Activated CD4-positive, alpha-beta T cell treated with anti-CD3 and anti-CD28 coated beads for 36 hours (primary cell): ENCODE measurements around the gene GNAT1. TPM values are rescaled to one million over a fixed set of nuclear protein-coding genes. Genes with fewer than 3 reads are reported as not detected.

Experiments
- ATAC-seq: fragments of 200-7000 bp; cut with Tn5 transposase; one replicate; pipeline ENCODE4 v1.10.0; 2021; ENCODE audit warnings: mild to moderate bottlenecking, moderate library complexity
- CTCF ChIA-PET: fragments of 350-600 bp; sonication (Branson Sonifier 250); formaldehyde crosslinking; loops from one replicate; lab custom pipeline; 2021; ENCODE audit warnings: antibody characterized with exemption; lab: Charles Lee
- POLR2A ChIA-PET: fragments of 350-600 bp; sonication (Branson Sonifier 250); formaldehyde crosslinking; loops from one replicate; lab custom pipeline; 2021; ENCODE audit warnings: antibody characterized with exemption, inconsistent platforms; lab: Charles Lee
- DNase-seq: peaks from one replicate; pipeline ENCODE4 v3.0.0-alpha.2; 2020
- H3K27ac Mint-ChIP-seq: one replicate; pipeline ENCODE4 v1.8.0; 2021; ENCODE audit warnings: mixed read lengths
- H3K27me3 Mint-ChIP-seq: one replicate; pipeline ENCODE4 v1.8.0; 2021; ENCODE audit warnings: mixed read lengths
- H3K36me3 Mint-ChIP-seq: one replicate; pipeline ENCODE4 v1.8.0; 2021; ENCODE audit warnings: low read depth, mixed read lengths
- H3K4me1 Mint-ChIP-seq: one replicate; pipeline ENCODE4 v1.8.0; 2021; ENCODE audit warnings: mixed read lengths
- H3K4me3 Mint-ChIP-seq: one replicate; pipeline ENCODE4 v1.8.0; 2021; ENCODE audit warnings: mild to moderate bottlenecking, moderate library complexity, mixed read lengths
- H3K9me3 Mint-ChIP-seq: one replicate; pipeline ENCODE4 v1.8.0; 2021; ENCODE audit warnings: low read depth, mixed read lengths
- intact Hi-C, 2 experiments: fragments of 100-400 bp; cut with DNase I in 1 of 2; cut with micrococcal nuclease in 1 of 2; formaldehyde crosslinking; loops; one replicate each; pipeline versions ENCODE4 v1.14.2 to v1.15.1; 2022 to 2024; cut with DNase I, micrococcal nuclease
- total RNA-seq, 2 experiments: library from RNA; stranded (reverse); gene quantifications; one replicate each; pipeline ENCODE4 v1.2.3, GENCODE V29; 2021

Gene GNAT1
- total RNA-seq, 2 experiments from 2014 or later, result 0.14 TPM; not detected in 1

DNA sequence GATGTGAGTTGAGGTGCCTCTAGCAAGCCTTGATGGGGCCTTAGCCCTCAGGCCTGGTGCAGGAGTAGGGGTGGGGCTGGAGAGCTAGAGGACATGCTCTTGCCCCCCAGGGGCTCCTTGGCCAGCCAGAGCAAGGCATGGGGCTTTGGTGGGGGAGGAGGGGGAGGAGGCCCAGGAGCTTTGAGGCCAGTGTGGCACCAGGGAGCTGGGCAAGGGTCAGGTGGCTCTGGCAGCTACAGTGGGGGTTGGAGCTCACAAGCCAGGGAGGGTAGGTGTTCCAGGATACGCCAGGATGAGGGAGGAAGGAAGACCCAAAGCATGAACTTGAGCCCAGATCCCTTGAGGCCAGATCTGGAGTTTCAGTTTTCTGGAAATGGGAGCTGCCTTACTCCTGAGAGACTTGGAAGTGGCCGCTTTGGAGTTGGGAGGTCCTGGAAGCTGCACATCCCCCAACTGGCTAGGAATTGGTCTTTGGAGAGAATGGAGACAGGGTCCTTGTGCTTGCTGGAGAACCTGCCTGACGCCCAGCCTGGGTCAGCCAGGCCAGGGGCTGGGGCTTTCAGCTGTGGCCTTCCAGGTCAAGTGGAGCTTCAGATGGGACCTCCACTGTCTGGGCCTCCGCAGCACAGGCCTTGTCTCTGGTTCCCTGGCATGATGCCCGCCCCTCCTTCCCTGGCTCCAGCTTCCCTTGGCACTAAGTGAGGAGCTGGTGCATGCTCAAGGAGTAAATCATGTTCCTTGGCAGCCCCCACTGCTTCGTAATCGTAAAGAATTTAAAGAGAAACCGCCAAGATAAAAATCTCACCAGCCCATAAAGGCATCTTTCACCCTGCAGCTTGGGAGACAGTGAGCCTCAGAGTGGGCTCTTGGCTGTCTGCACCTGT is 27.6 kb upstream of the GNAT1 start:
- H3K27me3 Mint-ChIP-seq, result no peaks in the 10 kb centered on the region

DNA sequence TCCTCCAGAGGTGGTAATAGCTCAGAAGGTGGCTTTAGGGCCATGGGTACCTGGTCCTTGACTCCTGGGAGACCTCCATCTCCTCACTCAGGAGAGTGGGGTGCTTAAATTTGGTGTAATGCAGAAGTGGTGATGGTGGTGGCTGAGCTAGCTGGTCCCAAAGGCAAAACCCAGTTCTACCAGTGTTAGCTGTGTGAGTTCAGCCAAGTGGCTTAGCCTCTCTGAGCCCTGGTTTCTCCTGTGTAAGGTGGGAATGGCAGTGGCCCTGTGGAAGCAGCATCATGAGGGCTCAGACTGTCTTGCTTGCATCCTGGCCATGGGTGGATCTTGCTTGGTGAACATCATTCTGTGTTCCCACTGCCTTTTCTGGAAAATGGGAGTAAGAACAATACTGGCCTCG is 26.9 kb upstream of the GNAT1 start:
- no peak for DNase-seq
- ChIA-PET CTCF (no interaction called here), POLR2A (no interaction called here)
- Mint-ChIP-seq H3K4me1 (no peaks in the 10 kb centered on the region), H3K27ac (no peak overlapping the region), H3K36me3 (no peaks in the 10 kb centered on the region), H3K4me3 (no peak overlapping the region), H3K9me3 (no peaks in the 10 kb centered on the region), H3K27me3 (no peaks in the 10 kb centered on the region)
- ATAC-seq, result no peak
- intact Hi-C loops, result no loop called here

More for the DNA sequence above, 27.6 kb upstream of the GNAT1 start:
- H3K27ac Mint-ChIP-seq, result no peak overlapping the region
- H3K9me3 Mint-ChIP-seq, result no peaks in the 10 kb centered on the region
- ATAC-seq (no peak), DNase-seq (no peak)
- intact Hi-C loops, result no loop called here
- ChIA-PET CTCF (no interaction called here), POLR2A (no interaction called here)
- no peak overlapping the region for H3K4me3 Mint-ChIP-seq
- no peaks in the 10 kb centered on the region for H3K36me3 Mint-ChIP-seq
- no peaks in the 10 kb centered on the region for H3K4me1 Mint-ChIP-seq

DNA sequence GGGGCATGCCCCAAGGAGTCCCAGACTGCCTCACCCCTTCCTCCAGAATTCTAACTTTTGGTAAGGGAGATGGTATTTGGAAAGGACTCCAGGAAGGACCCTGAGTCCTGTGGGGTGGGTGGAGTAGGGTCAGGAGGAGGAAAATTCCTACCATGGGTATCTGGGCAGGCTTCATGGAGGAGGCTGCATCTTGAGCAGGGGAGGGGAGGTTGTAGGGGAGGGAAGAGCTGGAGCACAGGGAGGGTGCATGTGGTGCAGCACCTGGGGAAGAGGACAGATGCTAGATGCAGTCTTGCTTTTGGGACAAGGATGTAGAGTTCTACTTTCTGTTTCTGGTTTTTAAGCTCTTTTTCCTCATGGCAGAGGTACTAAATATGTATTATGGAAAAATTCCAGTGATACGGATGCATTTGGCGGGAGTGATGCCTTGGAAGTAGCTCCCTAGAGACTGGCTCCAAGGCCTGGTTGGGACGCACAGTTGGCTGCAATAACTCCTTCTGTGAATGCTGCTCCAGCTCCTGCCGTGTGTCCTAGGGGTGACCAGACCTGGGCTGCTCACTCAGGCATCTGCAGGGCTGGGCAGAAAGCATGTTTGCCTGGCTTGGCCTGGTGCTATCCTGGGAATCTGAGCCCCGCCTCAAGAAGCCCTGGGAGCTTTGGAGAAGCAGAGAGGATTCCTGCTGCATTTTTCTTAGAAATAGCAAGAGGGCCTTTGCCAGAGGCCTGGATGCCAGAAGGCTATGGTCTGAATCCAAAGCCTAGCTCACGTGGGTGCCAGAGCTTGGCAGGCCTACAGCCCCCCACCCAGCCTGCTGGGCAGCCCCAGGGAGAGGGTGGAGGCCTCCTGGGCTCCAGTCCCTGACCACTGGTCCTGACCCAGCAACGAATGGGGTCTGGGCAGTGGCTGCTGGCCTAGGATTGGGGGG is 26.2 kb upstream of the GNAT1 start:
- no peaks in the 10 kb centered on the region for H3K36me3 Mint-ChIP-seq
- intact Hi-C loops, result no loop called here
- H3K27me3 Mint-ChIP-seq, result no peaks in the 10 kb centered on the region
- no peak overlapping the region for H3K27ac Mint-ChIP-seq
- no peaks in the 10 kb centered on the region for H3K4me1 Mint-ChIP-seq
- ChIA-PET POLR2A (interaction anchor here (0.8 kb wide), 1 partner anchor 12 kb away, joined by 3 read pairs; no protein-coding TSS in a partner anchor), CTCF (interaction anchor here (0.6 kb wide), 1 partner anchor 84 kb away, joined by 5 read pairs; no protein-coding TSS in a partner anchor)
- DNase-seq, result no peak
- no peaks in the 10 kb centered on the region for H3K9me3 Mint-ChIP-seq
- ATAC-seq, result no peak
- H3K4me3 Mint-ChIP-seq, result no peak overlapping the region

DNA sequence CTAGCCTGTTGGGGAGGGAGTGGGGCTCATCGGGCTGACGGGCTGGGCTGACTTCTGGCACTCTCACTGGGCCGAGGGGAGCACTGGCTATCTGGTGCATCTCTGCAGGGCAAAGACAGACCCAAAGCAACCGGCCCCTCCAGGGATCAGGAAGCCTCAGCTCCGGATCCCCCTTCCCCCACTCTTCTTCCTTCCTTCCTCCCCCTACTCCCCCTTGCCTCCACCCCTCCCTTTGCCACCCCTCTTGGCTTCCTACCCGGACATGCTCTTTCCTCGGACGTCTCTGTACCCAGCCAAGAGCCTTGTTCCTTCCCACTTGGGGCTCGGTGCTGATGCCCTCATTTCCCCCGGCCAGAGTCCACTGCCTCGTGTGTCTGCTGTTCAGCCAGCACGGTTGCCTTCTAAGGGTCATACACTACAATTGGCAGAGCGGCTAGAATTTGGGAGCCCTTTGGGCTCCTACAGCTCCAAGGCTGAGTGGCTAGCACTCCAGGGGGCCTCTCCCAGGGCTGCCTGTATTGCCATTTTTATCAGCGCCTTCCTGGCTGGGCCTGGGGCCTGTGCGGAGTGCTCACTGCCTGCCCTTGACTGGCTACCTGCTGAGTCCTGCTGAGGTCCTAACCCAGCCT is 25.4 kb upstream of the GNAT1 start:
- Mint-ChIP-seq H3K9me3 (no peaks in the 10 kb centered on the region), H3K4me3 (no peak overlapping the region), H3K4me1 (no peaks in the 10 kb centered on the region), H3K27ac (no peak overlapping the region), H3K27me3 (no peaks in the 10 kb centered on the region), H3K36me3 (no peaks in the 10 kb centered on the region)
- intact Hi-C loops, result no loop called here
- no peak for DNase-seq
- CTCF ChIA-PET, result no interaction called here
- ATAC-seq, result no peak
- POLR2A ChIA-PET, result no interaction called here

DNA sequence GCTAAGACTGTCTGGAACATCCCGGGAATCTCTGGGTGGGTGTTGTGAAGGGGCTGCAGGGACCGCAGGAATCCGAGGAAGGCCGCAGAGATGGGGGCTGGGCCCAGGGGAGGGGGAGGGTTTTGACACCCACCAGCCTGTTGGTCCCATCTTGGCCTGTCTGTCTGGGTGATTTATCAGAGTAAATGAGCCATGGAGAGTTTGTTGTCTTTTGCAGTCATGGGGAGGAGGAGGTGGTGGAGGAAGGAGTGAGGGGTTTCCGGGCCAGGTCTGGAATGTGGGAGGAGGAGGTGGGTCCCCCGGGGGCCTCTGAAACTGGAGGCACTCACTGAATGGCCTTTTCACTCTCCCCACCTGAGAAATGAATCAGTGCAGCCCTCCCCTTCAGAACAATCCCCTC is 24.8 kb upstream of the GNAT1 start:
- Mint-ChIP-seq H3K4me1 (no peaks in the 10 kb centered on the region), H3K27me3 (no peaks in the 10 kb centered on the region), H3K9me3 (no peaks in the 10 kb centered on the region), H3K36me3 (no peaks in the 10 kb centered on the region), H3K27ac (no peak overlapping the region), H3K4me3 (no peak overlapping the region)
- intact Hi-C loops, result no loop called here
- DNase-seq (no peak), ATAC-seq (no peak)
- ChIA-PET POLR2A (no interaction called here), CTCF (interaction anchor here (0.5 kb wide), 1 partner anchor 510 kb away, joined by 3 read pairs; no protein-coding TSS in a partner anchor)

DNA sequence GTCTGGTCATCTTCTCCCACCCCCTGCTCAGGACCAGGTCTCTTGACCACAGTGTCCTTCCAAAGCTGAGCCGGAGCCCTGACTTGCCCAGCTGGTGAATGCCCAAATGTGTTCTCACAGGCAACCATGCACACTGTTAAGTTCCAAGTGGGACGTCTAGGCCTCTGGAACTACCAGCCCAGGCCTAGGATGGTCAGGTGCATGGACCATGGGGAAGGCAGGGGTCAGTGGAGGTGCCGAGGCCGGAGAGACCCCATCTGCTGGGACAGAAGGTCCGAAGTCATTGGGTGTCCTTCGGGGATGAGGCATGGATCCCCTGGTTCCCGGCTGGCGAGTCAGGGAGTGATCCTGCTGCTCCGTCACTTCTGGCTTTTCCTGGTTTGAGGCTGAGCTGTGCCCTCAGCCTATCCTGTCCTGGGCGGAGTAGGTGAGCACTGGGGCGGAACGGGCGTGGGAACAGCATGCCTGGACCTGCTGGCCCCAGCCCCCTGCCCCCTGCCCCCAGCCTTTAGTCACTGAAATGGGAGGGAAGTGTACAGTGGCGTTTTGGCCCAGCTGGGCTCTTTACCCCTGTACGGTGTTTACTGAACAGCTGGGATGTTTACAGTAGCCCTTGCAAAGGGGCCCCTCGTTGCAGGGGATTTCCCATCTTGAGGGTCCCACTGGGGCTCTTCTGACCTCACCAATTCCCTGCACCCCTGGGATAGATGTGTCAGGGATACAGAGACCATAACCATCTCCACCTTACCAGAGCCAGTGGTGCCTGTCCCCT is 24.2 kb upstream of the GNAT1 start:
- Mint-ChIP-seq H3K27ac (no peak overlapping the region), H3K4me3 (no peak overlapping the region), H3K9me3 (no peaks in the 10 kb centered on the region), H3K36me3 (no peaks in the 10 kb centered on the region), H3K4me1 (no peaks in the 10 kb centered on the region), H3K27me3 (no peaks in the 10 kb centered on the region)
- ATAC-seq (no peak), DNase-seq (no peak)
- POLR2A ChIA-PET, result interaction anchor here (0.6 kb wide), 1 partner anchor 366 kb away, joined by 3 read pairs; no protein-coding TSS in a partner anchor
- CTCF ChIA-PET, result interaction anchor here (0.5 to 1.4 kb wide), 2 partner anchors 29 to 511 kb away, joined by 3 to 4 read pairs; no protein-coding TSS in a partner anchor
- intact Hi-C loops, result no loop called here

DNA sequence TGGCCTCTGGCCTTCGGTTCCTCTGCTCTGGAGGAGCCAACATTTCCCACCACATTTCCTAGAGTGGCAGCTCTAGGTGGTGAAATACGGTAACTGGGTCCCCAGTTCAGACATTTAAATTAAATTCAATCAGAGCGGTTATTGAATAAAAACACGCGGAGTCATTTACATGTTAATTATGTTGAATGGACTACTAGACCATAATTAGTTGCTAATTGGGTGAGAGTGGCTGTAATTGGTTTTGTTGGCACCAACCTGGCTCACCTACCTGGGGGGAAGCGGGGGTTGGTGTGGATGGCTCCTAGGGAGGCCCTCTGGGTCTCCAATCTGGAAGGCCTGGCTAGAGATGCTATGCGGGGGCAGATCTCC is 23.6 kb upstream of the GNAT1 start:
- no peaks in the 10 kb centered on the region for H3K4me1 Mint-ChIP-seq
- ATAC-seq, result no peak
- intact Hi-C loops, result no loop called here
- H3K9me3 Mint-ChIP-seq, result no peaks in the 10 kb centered on the region
- no peaks in the 10 kb centered on the region for H3K36me3 Mint-ChIP-seq
- ChIA-PET POLR2A (no interaction called here), CTCF (interaction anchor here (1.4 kb wide), 1 partner anchor 28 kb away, joined by 4 read pairs; no protein-coding TSS in a partner anchor)
- H3K4me3 Mint-ChIP-seq, result no peak overlapping the region
- no peak overlapping the region for H3K27ac Mint-ChIP-seq
- H3K27me3 Mint-ChIP-seq, result no peaks in the 10 kb centered on the region
- DNase-seq, result no peak

DNA sequence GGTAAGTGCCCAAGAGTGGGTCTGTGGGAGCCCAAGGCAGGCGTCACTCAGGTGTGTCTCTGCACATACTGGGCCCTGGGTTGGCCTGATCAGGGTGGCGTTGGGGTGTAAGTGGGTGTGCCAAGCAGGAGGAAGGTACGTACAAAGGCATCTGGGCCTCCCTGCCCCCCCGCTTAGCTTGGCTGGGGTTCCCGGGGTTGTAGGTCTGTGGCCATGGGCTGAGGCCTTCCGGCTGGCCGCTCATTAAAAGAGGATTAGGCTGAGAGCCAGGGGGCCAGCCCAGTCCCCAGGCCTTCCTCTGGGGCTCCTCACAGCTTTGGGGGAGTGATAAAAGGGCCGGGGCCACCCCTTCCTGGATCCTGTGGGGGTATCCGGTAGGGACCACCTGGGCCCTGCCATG is 23.0 kb upstream of the GNAT1 start:
- intact Hi-C loops, result no loop called here
- no peak for DNase-seq
- no peaks in the 10 kb centered on the region for H3K4me1 Mint-ChIP-seq
- no peak overlapping the region for H3K4me3 Mint-ChIP-seq
- no peak for ATAC-seq
- no peaks in the 10 kb centered on the region for H3K36me3 Mint-ChIP-seq
- no peaks in the 10 kb centered on the region for H3K27me3 Mint-ChIP-seq
- no peaks in the 10 kb centered on the region for H3K9me3 Mint-ChIP-seq
- POLR2A ChIA-PET, result no interaction called here
- H3K27ac Mint-ChIP-seq, result no peak overlapping the region
- CTCF ChIA-PET, result interaction anchor here (1.4 kb wide), 1 partner anchor 28 kb away, joined by 4 read pairs; no protein-coding TSS in a partner anchor

DNA sequence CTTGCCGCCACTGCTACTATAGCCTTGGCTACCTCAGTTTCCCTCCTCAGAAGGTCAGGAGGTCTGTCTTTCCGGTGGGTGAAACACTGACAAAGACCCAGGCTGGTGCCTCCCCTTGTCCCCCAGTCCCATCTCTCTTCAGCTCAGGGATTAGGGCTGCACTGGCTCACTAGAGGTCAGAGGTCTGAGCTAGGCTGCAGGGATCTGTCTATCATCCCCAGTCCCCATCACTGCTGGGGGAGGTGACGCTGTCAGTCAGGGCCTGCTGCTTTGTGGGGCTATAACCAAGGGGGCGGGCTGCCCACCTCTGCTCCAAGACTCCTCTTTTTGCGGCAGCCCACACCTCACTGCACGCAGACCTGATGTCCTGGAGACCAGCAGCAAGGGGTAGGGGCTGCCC is 22.6 kb upstream of the GNAT1 start:
- ChIA-PET POLR2A (no interaction called here), CTCF (interaction anchor here (0.8 to 1.7 kb wide), 3 partner anchors 13 to 27 kb away, joined by 4 read pairs; no protein-coding TSS in a partner anchor)
- Mint-ChIP-seq H3K36me3 (no peaks in the 10 kb centered on the region), H3K27me3 (no peaks in the 10 kb centered on the region), H3K9me3 (no peaks in the 10 kb centered on the region), H3K4me3 (no peak overlapping the region), H3K4me1 (peaks cover 1% of the 10 kb centered on the region), H3K27ac (no peak overlapping the region)
- ATAC-seq (no peak), DNase-seq (no peak)
- intact Hi-C loops, result no loop called here

DNA sequence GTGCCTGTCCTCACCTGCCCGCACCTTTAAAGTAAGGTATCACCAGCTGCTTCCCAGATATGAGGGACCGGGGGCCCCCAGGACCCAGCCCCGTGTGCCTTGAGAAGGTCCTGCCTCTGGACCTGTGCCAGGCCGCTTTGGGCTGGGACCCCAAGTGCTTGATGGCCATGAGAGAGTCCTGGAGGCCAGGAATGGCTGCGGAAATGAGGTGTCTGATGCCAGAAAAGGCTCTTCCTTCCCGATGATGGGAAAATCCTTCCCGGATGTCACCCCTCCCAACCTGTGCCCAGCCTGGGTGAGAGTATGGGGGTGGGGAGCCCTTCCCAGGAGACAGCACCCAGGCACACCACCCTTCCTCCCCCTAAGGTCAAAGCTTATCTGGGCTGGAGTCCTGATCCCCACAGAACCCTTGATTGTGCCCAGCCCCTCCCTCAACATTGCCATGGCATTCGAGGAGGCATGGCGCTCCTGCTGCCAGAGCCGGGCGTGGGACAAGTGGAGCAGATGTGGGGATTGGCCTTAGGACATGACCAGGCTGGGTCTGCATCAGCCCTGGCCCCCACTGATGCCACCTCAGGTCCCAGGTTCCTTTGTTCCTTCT is 22.1 kb upstream of the GNAT1 start:
- ATAC-seq (no peak), DNase-seq (no peak)
- Mint-ChIP-seq H3K27ac (no peak overlapping the region), H3K4me1 (peaks cover 2% of the 10 kb centered on the region), H3K36me3 (no peaks in the 10 kb centered on the region), H3K4me3 (no peak overlapping the region), H3K27me3 (no peaks in the 10 kb centered on the region), H3K9me3 (no peaks in the 10 kb centered on the region)
- ChIA-PET CTCF (interaction anchor here (0.8 to 1.7 kb wide), 2 partner anchors 13 to 25 kb away, joined by 4 read pairs; no protein-coding TSS in a partner anchor), POLR2A (no interaction called here)
- intact Hi-C loops, result no loop called here
